ENCODE results near the gene NACC2.
A peak's percentile ranks its signal among the peaks of the same experiment; 100 is the strongest.
"Not testable (repeated sequence)": the region's sequence is repeated elsewhere in the genome, so short reads cannot be mapped to it uniquely, and the experiment has no call there.

NACC2 gene

DNA sequence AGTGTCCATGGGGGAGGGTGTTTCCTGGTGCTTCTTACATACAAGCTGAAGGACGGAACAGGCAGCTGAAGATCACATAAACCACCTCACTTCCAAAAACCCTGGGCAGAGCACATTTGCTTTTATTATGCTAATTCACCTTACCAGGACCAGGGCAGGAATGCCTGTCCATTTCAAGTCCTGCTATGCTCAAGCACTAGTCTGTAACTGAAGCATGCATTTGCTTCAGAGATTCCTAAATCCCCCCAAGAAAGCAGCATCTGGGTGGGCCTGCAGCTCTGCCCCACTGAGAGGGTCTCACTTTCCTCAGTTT is 9.4 kb upstream of the NACC2 start:
- Histone ChIP-seq H3F3A (ENCODE audit: insufficient read depth, low read length) (no peaks in the 10 kb centered on the region), H3K9me2 (replicated peaks; ENCODE audit: insufficient read depth, low read length) (no peaks in the 10 kb centered on the region), H3K4me1 (ENCODE audit: low read length) (peaks cover 16% of the 10 kb centered on the region), H3K9ac (ENCODE audit: low read length) (no peak overlapping the region), H4K20me1 (ENCODE audit: insufficient read depth, low read length) (no peaks in the 10 kb centered on the region), H3K27me3 (replicated peaks; ENCODE audit: insufficient read depth, low read length) (peaks cover 49% of the 10 kb centered on the region), H3K27ac (ENCODE audit: low read length) (no peak overlapping the region; the same call in 1 of the 2 replicates), H3K4me3 (ENCODE audit: low read length) (no peak overlapping the region), H3K9me3 (replicated peaks; ENCODE audit: insufficient read depth, low read length) (no peaks in the 10 kb centered on the region), H3K4me2 (ENCODE audit: low read depth, low read length) (peak overlapping the region; percentile 5; the same call in 1 of the 2 replicates), H3K36me3 (replicated peaks; ENCODE audit: insufficient read depth, low read length) (no peaks in the 10 kb centered on the region), H2AFZ (ENCODE audit: low read length) (no peak overlapping the region), H3K79me2 (ENCODE audit: low read length) (no peaks in the 10 kb centered on the region)
- no peak for DNase-seq
- TF ChIP-seq EZH2phosphoT487 (IDR thresholded peaks at IDR 0.05; ENCODE audit: low read length): no peak
- no peak for TF ChIP-seq EZH2 (optimal IDR thresholded peaks at IDR 0.05; ENCODE audit: low read depth, low read length)
- TF ChIP-seq, protein P1, sequence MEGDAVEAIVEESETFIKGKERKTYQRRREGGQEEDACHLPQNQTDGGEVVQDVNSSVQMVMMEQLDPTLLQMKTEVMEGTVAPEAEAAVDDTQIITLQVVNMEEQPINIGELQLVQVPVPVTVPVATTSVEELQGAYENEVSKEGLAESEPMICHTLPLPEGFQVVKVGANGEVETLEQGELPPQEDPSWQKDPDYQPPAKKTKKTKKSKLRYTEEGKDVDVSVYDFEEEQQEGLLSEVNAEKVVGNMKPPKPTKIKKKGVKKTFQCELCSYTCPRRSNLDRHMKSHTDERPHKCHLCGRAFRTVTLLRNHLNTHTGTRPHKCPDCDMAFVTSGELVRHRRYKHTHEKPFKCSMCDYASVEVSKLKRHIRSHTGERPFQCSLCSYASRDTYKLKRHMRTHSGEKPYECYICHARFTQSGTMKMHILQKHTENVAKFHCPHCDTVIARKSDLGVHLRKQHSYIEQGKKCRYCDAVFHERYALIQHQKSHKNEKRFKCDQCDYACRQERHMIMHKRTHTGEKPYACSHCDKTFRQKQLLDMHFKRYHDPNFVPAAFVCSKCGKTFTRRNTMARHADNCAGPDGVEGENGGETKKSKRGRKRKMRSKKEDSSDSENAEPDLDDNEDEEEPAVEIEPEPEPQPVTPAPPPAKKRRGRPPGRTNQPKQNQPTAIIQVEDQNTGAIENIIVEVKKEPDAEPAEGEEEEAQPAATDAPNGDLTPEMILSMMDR (IDR thresholded peaks at IDR 0.05; ENCODE audit: low read length): no peak

DNA sequence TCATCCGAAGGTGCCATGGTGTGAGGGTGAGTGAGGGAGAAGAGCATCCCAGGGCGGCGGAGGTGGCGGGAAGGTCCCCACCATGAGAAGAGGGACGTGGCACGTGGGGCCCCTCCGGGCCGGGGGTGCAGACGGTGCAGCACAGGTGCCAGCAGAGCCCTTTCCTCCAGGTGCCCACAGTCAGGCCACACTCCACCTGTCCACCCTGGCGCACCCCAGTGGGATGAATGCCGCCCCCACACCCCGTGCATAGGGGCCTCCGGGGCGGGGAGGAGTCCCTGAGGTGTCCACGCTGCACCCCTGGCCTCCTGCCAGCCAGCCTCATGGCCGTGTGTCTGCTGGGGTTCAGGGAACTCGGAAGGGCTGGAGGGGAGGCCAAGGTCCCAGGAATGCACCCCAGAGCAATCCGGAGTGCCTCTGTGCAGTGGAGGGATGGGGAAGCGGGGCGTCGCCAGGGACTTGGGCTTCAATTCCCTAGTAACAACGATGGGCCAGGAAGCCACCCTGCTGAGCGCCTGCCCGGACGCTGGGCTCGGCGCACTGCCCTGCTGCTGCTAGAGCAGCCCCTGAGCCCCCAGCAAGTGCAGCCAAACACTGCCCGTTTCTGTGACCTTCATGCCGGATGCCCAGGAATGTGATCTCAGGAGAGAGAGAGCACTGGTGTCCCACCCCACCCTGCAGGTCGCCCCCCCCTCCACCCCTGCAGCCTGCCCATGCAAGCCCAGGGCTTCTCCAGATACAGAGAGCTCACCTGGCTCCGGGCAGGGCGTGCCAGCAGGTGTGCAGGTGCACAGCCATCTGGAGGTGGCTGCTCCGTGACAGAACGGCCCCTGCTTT is 8.8 kb upstream of the NACC2 start:
- Histone ChIP-seq H3K79me2 (ENCODE audit: low read length) (no peaks in the 10 kb centered on the region), H4K20me1 (ENCODE audit: insufficient read depth, low read length) (no peaks in the 10 kb centered on the region), H3K9ac (ENCODE audit: low read length) (no peak overlapping the region), H3K9me3 (replicated peaks; ENCODE audit: insufficient read depth, low read length) (no peaks in the 10 kb centered on the region), H3K36me3 (replicated peaks; ENCODE audit: insufficient read depth, low read length) (no peaks in the 10 kb centered on the region), H3K4me3 (ENCODE audit: low read length) (no peak overlapping the region), H3F3A (ENCODE audit: insufficient read depth, low read length) (no peaks in the 10 kb centered on the region), H3K9me2 (replicated peaks; ENCODE audit: insufficient read depth, low read length) (no peaks in the 10 kb centered on the region), H3K4me2 (ENCODE audit: low read depth, low read length) (peak overlapping the region; percentile 5; the same call in 1 of the 2 replicates), H3K27ac (ENCODE audit: low read length) (no peak overlapping the region), H2AFZ (ENCODE audit: low read length) (no peak overlapping the region), H3K27me3 (replicated peaks; ENCODE audit: insufficient read depth, low read length) (peaks cover 53% of the 10 kb centered on the region), H3K4me1 (ENCODE audit: low read length) (peaks cover 12% of the 10 kb centered on the region)
- peak; percentile 45 for DNase-seq
- no peak for TF ChIP-seq EZH2 (optimal IDR thresholded peaks at IDR 0.05; ENCODE audit: low read depth, low read length)
- TF ChIP-seq, protein P1 (IDR thresholded peaks at IDR 0.05; ENCODE audit: low read length): no peak
- no peak for TF ChIP-seq EZH2phosphoT487 (IDR thresholded peaks at IDR 0.05; ENCODE audit: low read length)

DNA sequence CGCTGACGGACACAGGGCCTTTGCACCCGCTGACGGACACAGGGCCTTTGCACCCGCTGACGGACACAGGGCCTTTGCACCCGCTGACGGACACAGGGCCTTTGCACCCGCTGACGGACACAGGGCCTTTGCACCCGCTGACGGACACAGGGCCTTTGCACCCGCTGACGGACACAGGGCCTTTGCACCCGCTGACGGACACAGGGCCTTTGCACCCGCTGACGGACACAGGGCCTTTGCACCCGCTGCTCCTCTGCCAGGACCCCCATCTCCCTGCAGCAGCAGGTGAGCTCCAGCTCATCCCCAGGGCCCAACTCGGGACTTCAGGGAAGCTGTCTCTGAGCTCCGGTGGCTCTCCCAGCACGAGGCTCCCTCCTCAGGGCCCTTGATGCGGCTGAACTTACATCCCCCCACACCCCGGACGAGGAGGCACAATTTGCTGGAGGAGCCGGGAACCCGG is 6.6 kb upstream of the NACC2 start:
- DNase-seq; H3F3A ChIP-seq (ENCODE audit: insufficient read depth, low read length); H2AFZ ChIP-seq (ENCODE audit: low read length); H3K27ac ChIP-seq (ENCODE audit: low read length); H3K9me2 ChIP-seq (replicated peaks; ENCODE audit: insufficient read depth, low read length); H3K9me3 ChIP-seq (replicated peaks; ENCODE audit: insufficient read depth, low read length); H3K4me2 ChIP-seq (ENCODE audit: low read depth, low read length); H3K36me3 ChIP-seq (replicated peaks; ENCODE audit: insufficient read depth, low read length); H3K4me3 ChIP-seq (ENCODE audit: low read length); H3K9ac ChIP-seq (ENCODE audit: low read length); H4K20me1 ChIP-seq (ENCODE audit: insufficient read depth, low read length); H3K79me2 ChIP-seq (ENCODE audit: low read length): not testable (repeated sequence)
- H3K4me1 ChIP-seq (ENCODE audit: low read length): peaks cover 12% of the 10 kb centered on the region
- H3K27me3 ChIP-seq (replicated peaks; ENCODE audit: insufficient read depth, low read length): peaks cover 73% of the 10 kb centered on the region

All from MM.1S (cell line).